Amniotic epithelial cell (primary cell): ENCODE data around the gene RAC2.

Experiments used
- DNase-seq: peaks from one replicate; pipeline ENCODE4 v3.0.0-alpha.2; 2010; ENCODE audit warnings: low read depth

Gene RAC2

DNA sequence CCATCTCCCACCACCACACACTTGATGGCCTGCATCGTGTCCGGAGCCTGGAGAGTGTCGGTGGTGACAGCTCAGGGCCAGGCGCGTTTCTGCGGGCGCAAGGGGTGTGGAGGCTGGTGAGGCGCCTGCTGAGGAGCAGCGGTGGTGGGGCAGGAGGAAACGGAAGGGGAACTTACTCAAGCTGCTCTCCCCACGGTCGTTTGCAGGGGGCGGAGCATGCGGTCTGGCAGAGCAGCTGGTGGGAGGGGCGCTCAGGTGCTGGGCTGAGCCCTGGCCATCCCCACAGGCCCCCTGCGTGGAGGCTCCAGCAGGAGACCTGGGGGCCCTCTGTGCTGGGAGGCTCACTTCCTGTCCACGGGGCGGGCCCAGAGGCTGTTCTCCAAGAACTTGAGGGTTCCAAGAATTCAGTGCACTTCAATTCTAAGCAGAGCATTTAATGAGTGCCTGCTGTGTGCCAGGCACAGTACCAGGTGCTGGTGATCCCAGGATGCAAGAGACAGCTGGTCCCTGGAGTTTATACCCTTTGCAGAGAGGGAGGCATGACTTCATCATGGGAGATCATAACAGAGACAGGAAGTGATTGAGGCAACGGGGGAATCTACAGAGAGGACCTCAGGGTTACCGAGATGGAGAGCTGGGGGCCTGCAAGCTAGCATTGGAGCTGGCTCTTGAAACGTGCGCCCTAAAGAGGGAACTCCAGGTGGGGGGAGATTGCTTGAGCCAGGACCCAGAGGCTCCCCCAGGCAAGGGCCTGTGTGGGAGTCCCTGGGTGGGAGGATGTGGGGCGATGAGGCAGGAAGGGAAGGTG is at the start of gene RAC2:
TSS of gene RAC2 (minus strand) at position 156 of the 808 bp plus-strand sequence. CDS start at position 35, 121 bp downstream.
- DNase-seq: peak; percentile 81

DNA sequence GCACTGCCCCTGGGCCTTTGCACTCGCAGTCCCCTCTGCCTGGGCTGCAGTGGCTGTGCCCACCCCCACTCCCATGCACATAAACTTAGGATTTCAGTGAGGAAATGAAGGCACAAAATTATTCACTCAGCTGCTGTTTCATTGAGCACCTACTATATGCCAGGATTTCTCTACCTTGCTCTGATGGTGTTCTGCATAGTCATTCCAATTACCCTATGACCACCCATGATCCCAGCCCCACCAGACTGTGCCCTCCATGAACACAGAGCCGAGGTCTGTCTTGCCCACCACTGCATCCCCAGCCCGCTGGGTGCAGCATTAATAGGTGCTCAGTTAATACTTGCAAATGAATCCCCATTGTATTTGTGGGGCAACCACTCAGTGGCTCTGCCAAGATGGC is 49.1 kb upstream of the RAC2 start:
- DNase-seq: no peak

DNA sequence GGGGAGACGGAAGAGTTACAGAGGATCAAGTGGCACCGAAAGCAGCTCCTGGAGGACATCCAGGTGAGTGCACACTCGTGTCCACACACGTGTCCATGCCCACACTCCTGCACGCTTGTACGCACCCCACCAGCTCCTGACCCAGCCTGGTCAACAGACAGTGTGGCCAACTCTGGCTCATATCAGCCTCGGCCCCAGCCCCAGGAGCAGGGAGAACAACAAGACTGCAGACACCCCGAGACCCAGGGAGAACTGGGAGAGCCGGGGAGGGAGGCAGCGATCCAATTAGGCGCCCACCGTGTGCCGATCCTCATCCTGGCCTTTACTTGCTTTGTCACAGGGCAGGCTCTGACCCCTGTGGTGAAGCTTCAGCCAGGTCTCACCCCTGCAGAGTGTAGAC is 48.6 kb upstream of the RAC2 start:
- DNase-seq: no peak

DNA sequence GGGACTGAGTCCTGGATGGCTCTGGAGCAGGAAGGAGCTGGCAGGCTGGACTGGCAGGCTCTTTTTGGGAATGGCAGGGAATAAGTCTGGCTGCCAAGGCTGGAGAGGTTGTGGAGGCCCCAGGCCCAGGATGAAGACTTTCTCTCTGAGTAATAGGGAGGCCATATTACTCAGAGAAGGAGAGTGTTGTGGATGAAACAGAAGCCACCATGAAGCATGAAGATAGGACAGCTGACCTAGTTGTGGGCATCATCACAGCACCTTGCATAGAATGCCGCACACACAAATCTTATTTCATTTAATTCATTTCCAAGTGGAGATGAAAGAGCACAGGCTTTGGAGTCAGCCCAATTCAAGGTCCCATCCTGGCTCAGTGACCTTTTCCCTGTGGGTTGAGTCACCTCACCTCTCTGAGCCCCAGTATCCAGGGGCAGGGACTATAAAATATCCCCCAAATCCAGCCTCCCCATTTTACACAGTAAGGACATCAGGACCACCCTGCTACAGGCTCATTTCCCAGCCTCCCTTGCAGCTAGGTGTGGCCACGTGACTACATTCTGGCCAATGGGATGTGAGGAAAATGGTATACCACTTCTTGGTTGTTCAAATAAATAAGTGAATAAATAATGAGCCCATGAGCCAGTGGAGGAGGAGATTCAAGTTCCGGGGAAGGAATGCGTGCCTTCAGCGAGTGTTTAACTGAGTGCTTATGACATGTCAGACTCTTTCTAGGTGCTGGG is 47.7 kb upstream of the RAC2 start:
- no peak for DNase-seq

DNA sequence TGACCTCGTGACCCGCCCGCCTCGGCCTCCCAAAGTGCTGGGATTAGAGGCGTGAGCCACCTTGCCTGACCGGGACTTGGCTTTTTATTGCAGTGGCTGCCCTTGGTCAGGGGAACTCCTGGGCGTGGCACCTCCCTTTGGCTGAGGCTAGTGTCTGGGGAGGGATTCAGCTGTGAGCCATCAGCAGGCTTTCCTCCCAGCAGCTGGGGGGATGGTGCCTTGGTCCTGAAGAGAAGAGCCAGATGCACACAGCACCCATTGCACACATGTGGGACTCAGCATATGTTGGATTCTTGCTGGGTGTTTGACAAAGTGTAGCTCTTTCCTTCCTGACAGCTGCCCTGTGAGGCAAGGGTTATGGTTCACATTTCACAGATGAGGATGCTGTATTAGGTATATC is 46.7 kb upstream of the RAC2 start:
- DNase-seq: peak; percentile 38

DNA sequence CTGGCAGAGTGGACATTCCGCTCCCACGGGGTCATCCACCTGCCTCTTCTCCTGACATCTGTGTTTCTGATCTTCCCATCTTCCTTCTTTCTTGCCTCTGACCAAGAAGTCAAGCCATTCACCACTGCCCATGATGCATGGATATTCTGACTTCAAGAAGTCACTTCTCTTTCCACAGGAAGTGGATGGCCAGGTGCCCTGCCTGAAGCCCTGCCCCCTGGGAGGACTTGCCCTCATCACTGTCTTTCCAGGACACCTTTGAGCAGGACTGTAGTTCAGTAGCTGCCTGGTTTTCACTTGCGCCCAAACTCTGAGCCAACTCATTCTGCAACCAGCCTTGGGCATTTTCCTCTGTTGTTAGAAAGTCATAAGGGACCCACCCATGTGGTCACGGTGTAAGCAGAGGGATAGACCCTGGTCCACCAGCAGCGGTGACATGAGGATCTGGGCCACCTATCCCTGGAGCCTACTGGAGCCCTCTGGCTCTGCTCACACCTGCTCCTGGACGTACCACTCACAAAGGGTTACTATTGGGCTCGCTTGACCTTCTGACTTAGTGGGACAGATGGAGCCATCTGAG is 45.2 kb upstream of the RAC2 start:
- no peak for DNase-seq

DNA sequence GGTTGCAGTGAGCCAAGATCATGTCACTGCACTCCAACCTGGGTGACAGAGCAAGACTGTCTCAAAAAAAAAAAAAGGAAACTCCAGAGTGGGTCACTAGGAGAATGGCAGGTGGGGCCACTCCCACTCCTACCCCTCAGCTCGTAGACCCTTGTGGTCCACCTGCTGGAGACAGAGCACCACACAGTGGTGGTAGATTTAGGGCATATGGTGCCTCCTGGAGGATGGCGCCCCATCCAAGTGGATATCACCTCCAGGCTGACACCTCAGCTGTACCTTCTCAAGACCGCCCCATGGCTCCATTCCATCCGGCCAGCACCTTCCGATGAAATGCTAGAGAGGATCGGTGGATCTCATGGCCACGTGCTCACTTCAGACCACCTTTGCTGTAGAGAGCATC is 44.5 kb upstream of the RAC2 start:
- DNase-seq: no peak

DNA sequence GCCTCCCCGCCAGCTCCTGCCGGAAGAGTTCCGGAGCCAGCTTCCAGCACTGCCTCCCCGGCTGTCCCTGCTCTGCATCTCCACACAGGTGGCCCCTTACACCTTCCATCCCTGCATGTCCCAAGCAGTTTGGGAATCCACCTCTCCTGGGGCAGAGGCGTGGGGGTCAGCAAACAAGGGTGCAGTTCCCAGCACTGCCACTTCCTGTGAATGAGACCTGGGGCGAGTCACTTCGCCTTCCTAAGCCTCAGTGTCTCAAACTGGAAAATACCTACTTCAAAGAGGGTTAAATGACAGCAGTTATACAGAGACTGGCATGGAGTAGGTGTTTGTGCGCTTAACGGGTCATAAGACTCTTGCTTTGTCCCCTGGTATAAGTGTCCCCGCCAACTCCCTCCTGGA is 43.5 kb upstream of the RAC2 start:
- DNase-seq: no peak

DNA sequence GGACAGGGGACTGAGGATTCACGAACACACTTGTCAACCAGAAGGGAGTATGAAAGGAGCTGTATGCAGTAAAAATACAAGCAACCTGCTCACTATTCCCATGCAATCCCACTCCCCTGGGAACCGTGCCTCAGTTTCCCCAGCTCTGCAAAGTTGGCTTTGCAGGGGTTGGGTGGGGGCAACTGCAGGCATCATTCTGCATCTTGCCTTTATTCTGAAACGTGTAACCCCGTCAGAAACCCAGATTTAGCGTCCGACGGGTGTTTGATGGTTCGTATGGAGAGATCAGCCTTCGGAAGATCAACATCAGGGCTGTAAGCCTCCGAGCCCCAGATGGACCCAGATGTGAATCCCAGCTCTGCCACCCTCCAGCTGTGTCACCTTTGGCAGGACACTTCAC is 41.9 kb upstream of the RAC2 start:
- DNase-seq: no peak

DNA sequence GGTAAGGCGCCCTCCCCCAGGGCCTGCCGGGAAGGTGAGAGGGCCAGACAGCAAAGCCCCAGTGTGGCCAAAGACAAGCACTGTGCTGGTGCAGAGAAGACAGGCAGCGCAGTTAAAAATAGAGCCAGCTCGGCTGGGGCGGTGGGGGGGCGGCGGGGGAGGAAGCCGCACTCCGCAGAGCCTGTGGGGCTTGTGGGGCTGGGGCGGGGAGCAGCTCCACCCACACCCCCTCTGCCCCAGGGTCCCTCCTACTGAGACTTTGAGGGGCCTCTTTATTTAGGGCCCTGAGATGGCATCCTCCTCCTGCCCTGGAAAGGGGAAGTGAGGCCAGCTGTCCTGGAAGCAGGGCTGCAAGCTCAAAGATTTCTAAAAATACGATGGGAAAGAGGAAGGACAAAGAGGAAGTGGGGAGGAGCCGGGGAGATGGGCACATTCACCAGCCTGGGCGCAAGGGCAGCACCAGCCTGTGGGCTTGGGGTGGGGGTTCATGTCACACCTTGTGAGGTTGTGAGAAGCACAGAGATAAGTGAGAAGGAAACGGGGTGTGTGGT is 40.8 kb upstream of the RAC2 start:
- DNase-seq: no peak

DNA sequence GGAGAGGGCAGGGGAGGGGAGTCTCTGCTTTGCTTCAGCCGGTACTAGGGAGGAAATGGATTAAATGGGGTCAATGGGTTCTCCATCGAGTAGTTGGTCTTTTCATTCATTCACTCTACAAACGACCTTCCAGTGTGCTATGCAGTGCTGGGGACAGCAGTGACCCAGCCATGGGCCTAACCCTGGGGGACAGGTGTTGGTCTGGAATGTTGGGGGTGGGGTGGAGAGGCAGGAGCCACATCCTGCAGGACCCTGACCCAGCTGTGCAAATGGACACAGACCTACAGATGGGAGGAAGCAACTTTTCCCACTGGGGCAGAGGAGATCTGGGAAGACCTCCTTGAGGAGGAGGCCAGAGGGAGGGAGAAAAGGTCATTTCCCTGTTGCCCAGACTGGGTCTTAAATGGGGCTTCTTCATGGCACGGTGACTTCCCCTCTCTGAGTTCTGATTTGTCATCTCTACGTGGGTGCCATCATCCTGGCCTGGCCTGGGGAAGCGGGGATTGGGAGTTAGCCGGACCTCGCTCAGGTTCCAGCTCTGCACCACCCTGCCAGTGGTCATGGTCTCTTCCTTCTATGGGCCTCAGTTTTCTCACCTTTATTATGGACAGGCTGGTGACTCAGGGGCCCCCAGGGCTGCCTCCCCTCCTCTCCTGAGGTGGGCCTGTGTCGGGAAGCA is 40.2 kb upstream of the RAC2 start:
- DNase-seq: no peak

DNA sequence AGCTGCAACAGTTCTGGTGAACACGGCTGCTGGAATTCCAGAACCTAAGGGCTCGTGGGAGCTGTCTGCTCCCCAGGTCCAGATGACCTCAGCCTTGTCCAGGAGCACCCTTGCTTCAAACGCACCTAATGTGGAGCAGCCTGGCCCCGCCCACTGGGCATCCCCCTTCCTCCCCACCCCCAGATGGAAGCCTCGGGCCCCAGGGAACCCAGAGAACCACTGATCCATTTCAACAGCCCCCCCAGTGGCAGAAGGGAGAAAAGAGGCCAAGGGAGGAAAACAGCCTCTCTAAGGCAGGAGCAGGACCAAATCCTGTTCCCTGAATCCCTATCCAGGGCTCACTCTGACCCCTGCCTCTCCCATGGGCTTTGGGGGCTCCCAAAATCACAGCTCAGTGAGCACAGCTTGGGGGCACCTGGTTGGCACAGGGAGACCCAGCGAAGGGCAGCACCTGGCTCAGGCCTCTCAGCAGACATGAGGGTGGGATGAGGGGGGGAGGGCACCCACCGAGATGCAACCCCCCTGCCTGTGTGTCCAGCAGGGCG is 39.4 kb upstream of the RAC2 start:
- no peak for DNase-seq

DNA sequence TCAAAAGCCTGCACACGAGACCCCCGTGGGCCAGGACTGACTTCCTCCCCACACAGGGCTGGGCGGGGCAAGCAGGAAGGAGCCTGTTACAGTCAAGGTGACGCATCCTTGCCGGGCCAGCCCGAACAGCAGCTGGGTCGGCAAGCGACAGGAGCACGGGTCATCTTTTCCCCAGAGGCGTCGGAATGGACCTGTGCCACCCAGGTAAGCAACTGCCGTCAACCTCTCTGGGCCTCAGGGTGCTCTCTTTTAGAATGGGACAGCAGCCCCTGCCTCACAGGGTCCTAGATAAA is 38.3 kb upstream of the RAC2 start, which contains the start of gene CYTH4:
TSS of gene CYTH4 (plus strand) at position 124 of the 293 bp plus-strand sequence. CDS start at position 186, 62 bp downstream.
- DNase-seq: no peak

DNA sequence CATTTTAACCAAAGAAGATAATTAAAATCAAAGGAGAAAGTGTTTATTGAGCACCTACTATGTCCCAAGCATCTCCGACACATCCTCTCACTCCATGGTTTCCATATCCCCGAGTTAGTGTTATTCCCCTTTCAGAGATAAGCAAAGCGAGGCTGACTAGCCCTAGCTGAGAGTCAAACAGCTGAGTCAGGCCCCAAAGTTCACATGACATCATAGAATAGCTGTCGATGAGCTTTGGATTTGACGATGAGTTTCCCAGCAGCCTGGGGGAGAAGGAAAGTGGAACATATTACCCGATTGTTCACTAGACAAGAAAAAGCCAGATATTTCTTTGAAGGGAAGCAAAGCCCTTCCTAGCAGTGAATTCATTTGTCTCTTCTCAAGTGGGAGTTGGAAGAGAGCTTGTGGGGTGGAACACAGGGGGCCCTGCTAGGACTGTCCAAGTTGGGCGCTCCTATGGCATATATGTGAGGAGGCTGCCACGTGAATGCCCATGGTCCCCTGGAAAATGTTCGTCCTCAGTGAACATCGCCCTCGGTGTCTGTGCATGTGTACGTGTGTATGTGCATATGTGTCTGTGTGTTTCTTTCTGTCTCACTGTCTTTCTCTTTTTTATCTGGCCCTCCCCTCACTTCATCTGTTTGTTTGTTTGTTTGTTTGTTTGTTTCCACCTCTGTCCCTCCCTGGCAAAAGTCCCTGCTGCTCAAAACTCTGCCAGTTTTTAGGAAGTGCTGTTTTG is 37.7 kb upstream of the RAC2 start:
- DNase-seq: peak; percentile 24

DNA sequence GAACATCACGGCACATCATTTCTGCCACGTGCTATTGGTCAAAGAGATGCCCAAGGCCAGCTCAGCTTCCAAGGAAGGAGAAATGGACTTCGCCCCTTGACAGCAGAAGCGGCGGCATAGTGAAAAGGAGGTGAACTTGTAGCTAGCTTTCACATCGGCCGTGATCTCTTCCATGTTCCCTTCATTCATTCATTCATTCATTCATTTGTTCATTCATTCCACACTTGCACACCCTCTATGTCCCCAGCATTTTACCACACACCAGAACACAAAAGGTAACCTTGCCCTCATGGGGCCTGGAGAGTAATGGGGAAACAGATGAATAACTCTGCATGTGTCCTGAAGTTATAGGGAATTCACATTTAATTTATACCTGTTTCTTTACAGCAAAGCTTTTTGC is 37.1 kb upstream of the RAC2 start:
- no peak for DNase-seq

DNA sequence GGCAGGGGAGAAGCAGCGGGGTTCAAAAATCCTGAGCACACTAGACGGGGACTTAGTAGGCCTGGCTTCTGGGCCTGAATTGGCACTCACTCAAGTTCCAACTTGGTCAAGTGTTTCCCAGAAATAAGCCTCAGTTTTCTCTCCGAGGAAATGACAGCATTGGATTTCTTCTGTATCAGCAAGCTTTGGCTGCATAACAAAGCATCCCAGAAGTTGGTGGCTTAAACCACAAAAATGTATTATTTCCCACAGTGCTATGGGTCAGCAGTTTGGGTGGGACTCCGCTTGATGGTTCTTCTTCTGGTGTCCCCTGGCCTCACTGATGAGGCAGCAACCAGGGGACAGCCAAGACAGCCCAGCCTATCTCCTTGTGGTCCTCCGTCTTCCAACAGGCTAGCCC is 36.6 kb upstream of the RAC2 start:
- DNase-seq: no peak

DNA sequence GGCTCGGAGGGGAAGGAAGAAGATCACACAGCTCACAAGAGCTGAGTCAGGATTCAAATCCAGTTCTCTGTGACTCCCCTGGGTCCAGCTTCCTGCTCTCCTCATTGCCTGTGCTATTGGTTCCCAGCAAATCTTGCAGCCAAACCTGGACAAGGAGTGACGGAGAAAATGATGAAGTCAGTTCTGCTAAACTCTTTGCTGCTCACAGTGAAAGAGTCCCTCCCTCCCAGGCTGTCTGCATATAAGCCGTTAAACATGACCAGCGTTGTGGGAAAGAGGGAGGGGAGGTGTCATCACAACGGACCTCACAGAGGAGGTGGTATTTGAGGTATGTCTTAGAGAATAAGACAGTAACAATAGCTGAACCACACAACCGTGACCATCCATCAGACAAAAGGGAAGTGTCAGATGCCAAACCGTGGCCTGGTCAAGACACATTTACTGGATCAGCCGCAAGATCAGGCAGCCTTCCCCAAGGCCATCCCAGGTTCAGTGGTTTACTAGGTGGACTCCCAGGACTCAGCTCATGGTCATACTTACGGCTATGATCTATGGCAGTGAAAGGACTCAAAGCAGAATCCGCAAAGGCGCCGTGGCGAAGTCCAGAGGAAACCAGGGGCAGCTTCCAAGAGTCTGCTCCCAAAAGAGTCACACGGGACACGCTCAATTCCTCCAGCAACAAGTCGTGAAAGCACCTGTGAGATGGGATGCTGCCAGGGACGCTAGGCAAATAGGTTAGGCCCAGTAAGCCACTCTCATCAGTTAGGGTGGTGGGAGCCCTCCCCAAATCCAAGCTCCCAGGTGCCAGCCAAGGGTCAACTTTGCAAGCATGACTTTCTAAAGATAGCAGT is 35.5 kb upstream of the RAC2 start:
- DNase-seq: peak; percentile 33

DNA sequence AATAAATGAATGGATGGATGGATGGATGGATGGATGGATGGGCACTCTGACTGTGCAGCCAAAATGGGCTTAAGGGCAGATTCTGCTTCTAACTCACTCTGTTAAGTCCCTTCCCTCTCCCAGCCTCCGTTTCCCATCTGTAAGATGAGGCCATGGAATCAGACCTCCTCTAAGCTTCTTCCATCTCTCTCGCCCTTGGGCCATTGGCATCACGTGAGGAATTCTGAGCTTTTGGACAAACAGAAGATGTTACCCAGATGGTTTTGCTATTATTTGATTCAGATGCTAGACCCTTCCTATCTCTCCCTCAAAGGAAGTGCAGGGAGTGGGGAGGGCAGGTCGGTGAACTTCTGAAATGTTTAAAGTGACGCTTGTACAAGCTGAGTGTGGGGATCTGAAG is 34.2 kb upstream of the RAC2 start:
- DNase-seq: no peak

DNA sequence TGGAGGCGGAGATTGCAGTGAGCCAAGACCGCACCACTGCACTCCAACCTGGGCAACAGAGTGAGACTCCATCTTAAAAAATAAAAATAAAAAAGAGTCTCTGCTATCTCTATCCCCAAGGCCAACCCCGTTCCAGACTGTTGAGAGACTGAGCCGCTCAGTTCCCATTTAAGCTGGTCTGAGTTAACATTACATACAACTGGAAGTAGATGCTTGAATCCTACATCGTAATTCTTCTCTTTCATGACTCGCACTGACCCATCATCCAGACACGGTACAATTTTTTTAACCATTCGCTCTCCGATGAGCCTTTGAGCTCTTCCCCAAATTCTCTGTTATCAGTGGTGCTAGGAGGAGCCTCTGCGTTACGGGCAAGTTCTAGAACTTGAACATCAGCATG is 33.3 kb upstream of the RAC2 start:
- DNase-seq: no peak

DNA sequence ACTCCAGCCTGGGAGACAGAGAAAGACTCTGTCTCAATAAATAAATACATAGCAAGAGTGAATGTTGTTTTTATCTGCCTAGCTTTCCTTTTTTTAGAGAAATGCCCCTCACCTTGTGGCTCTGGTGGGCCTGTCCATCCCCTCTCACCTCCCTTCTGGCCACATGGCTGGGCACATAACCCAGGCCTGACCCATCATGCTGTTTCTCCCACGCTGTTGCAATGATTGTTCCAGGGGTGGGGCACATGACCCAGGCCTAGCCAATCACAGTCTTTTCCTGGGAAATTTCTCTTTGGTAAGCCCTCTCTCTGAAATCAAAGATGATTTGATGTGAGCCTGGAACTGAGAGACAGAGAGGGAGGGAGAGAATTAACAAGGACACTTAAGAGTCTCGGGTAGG is 32.7 kb upstream of the RAC2 start:
- DNase-seq: peak; percentile 54
